Activated CD8-positive, alpha-beta T cell treated with anti-CD3 and anti-CD28 coated beads for 36 hours (primary cell): ENCODE measurements around the gene UBIAD1. TPM values are rescaled to one million over a fixed set of nuclear protein-coding genes. Genes with fewer than 3 reads are reported as not detected.

Experiments
- ATAC-seq: fragments of 200-7000 bp; cut with Tn5 transposase; one replicate; pipeline ENCODE4 v1.10.0; 2021; ENCODE audit warnings: mild to moderate bottlenecking, moderate library complexity
- CTCF ChIA-PET: fragments of 350-600 bp; sonication (Branson Sonifier 250); formaldehyde crosslinking; loops from one replicate; lab custom pipeline; 2021; ENCODE audit warnings: antibody characterized with exemption; lab: Charles Lee
- POLR2A ChIA-PET: fragments of 350-600 bp; sonication (Branson Sonifier 250); formaldehyde crosslinking; loops from one replicate; lab custom pipeline; 2021; ENCODE audit warnings: antibody characterized with exemption; lab: Charles Lee
- DNase-seq: peaks from one replicate; pipeline ENCODE4 v3.0.0-alpha.2; 2020
- H3K27ac Mint-ChIP-seq: one replicate; pipeline ENCODE4 v1.8.0; 2021; ENCODE audit warnings: mild to moderate bottlenecking, mixed read lengths
- H3K27me3 Mint-ChIP-seq: one replicate; pipeline ENCODE4 v1.8.0; 2021; ENCODE audit warnings: mixed read lengths
- H3K36me3 Mint-ChIP-seq: one replicate; pipeline ENCODE4 v1.8.0; 2021; ENCODE audit warnings: low read depth, mixed read lengths
- H3K4me1 Mint-ChIP-seq: one replicate; pipeline ENCODE4 v1.8.0; 2021; ENCODE audit warnings: low read depth, mixed read lengths
- H3K4me3 Mint-ChIP-seq: one replicate; pipeline ENCODE4 v1.8.0; 2021; ENCODE audit warnings: mild to moderate bottlenecking, moderate library complexity, mixed read lengths
- H3K9me3 Mint-ChIP-seq: one replicate; pipeline ENCODE4 v1.8.0; 2021; ENCODE audit warnings: mixed read lengths
- CTCF ChIP-seq: fragments of 200-600 bp; IDR thresholded peaks from one replicate; pipeline ENCODE4 v1.8.0; 2022; ENCODE audit warnings: antibody characterized with exemption, mild to moderate bottlenecking
- intact Hi-C: fragments of 100-400 bp; cut with micrococcal nuclease; formaldehyde crosslinking; loops from one replicate; pipeline ENCODE4 v1.10.0; 2022
- total RNA-seq, 2 experiments: library from RNA; stranded (reverse); gene quantifications; one replicate each; pipeline ENCODE4 v1.2.3, GENCODE V29; 2021

The UBIAD1 gene
- total RNA-seq, 2 experiments from 2014 or later, result 24.0 to 26.2 TPM

- no peak for ATAC-seq
- no peak for DNase-seq
- Mint-ChIP-seq H3K27ac (peak overlapping the region; percentile 72), H3K4me1 (peaks cover 72% of the 10 kb centered on the region), H3K9me3 (no peaks in the 10 kb centered on the region), H3K27me3 (no peaks in the 10 kb centered on the region), H3K36me3 (peaks cover 69% of the 10 kb centered on the region), H3K4me3 (no peak overlapping the region)
- intact Hi-C loops, result no loop called here
- ChIA-PET POLR2A (interaction anchor here (0.9 to 2.0 kb wide), 3 partner anchors 8 to 20 kb away, joined by 4 to 8 read pairs (median 5); partner anchors contain the start of genes MTOR and UBIAD1), CTCF (interaction anchor here (0.9 to 2.0 kb wide), 5 partner anchors 13 to 363 kb away, joined by 4 to 10 read pairs (median 4); no protein-coding TSS in a partner anchor)
- no peak for TF ChIP-seq CTCF
These were observed 10.2 kb downstream of the UBIAD1 start for GRCh38 chr1:11283151-11283550.

GRCh38 chr1:11284784-11285183, 11.8 kb downstream of the UBIAD1 start:
- peaks cover 59% of the 10 kb centered on the region for H3K4me1 Mint-ChIP-seq
- intact Hi-C loops, result no loop called here
- no peaks in the 10 kb centered on the region for H3K9me3 Mint-ChIP-seq
- DNase-seq, result no peak
- no peak overlapping the region for H3K4me3 Mint-ChIP-seq
- no peaks in the 10 kb centered on the region for H3K27me3 Mint-ChIP-seq
- no peak for TF ChIP-seq CTCF
- peak; percentile 19 for ATAC-seq
- CTCF ChIA-PET, result interaction anchor here (1.4 to 2.0 kb wide), 2 partner anchors 43 to 79 kb away, joined by 4 to 10 read pairs; no protein-coding TSS in a partner anchor
- peaks cover 64% of the 10 kb centered on the region for H3K36me3 Mint-ChIP-seq
- POLR2A ChIA-PET, result interaction anchor here (1.2 to 2.0 kb wide), 3 partner anchors 12 to 31 kb away, joined by 3 to 8 read pairs (median 4); partner anchors contain the start of gene UBIAD1
- peak overlapping the region; percentile 60 for H3K27ac Mint-ChIP-seq

- POLR2A ChIA-PET, result interaction anchor here (0.7 kb wide), 1 partner anchor 10 kb away, joined by 3 read pairs; no protein-coding TSS in a partner anchor
- peaks cover 55% of the 10 kb centered on the region for H3K36me3 Mint-ChIP-seq
- DNase-seq (no peak), ATAC-seq (no peak)
- H3K4me3 Mint-ChIP-seq, result no peak overlapping the region
- H3K27me3 Mint-ChIP-seq, result no peaks in the 10 kb centered on the region
- peak overlapping the region; percentile 60 for H3K27ac Mint-ChIP-seq
- intact Hi-C loops, result no loop called here
- peaks cover 48% of the 10 kb centered on the region for H3K4me1 Mint-ChIP-seq
- TF ChIP-seq CTCF, result no peak
- CTCF ChIA-PET, result interaction anchor here (1.6 kb wide), 1 partner anchor 45 kb away, joined by 6 read pairs; no protein-coding TSS in a partner anchor
- no peaks in the 10 kb centered on the region for H3K9me3 Mint-ChIP-seq
These were observed 13.1 kb downstream of the UBIAD1 start for GRCh38 chr1:11285883-11286734.

DNA sequence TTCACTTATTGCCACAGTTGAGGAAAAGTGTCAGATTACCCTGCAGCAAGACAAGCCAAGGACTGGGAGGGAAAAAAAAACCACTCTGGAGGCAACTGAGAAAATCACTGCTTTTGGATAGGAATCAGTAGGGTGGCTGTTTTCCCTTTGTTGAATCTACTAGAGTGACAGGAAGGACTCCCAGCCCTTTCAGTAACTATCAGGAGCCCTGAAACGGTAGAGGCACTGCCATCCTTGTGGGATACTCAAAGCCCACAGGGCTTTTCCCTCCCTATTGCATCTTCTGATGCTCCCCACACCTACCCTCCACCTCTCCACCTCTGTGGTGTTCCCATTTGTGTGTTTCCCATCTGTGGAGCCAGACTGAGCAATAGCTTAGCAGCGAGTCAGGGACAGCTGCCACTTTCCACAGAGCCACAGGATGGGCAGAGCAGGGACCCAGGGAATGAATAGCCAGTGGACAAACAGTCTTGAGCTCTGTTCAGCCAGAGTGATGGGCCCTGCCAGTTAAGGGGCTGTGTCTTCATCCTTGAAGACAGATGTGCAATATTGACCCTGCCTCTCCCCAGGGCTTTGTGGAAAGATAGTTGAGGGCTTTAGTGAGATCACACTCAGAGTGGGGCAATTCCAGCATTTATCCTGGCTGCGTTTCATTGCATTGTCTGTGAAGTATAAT, 13.9 kb downstream of the UBIAD1 start:
- POLR2A ChIA-PET, result no interaction called here
- Mint-ChIP-seq H3K27me3 (no peaks in the 10 kb centered on the region), H3K27ac (peak overlapping the region; percentile 60), H3K36me3 (peaks cover 54% of the 10 kb centered on the region), H3K9me3 (no peaks in the 10 kb centered on the region), H3K4me3 (no peak overlapping the region), H3K4me1 (peaks cover 44% of the 10 kb centered on the region)
- no peak for ATAC-seq
- intact Hi-C loops, result no loop called here
- no peak for TF ChIP-seq CTCF
- CTCF ChIA-PET, result interaction anchor here (0.6 to 1.6 kb wide), 2 partner anchors 45 to 356 kb away, joined by 3 to 6 read pairs; no protein-coding TSS in a partner anchor
- no peak for DNase-seq
